K562 (cell line): ENCODE measurements around the gene RPTN. TPM values are rescaled to one million over a fixed set of nuclear protein-coding genes. Genes with fewer than 3 reads are reported as not detected.
"Not testable (repeated sequence)": the region's sequence is repeated elsewhere in the genome, so short reads cannot be mapped to it uniquely, and the experiment has no call there.

Experiments
- ATAC-seq: fragments of 200-7000 bp; cut with Tn5 transposase; 3 replicates; pipeline ENCODE4 v1.9.1; 2020; ENCODE audit warnings: moderate library complexity
- BruUV-seq: library from RNA; stranded (reverse); fragments of 400-500 nt; replicated peaks from 2 replicates; lab custom pipeline; 2021; lab: Mats Ljungman, UMichigan
- CTCF ChIA-PET: fragments of 300-600 bp; formaldehyde crosslinking; extraction: SDS; loops from one replicate; lab custom pipeline; 2021; ENCODE audit warnings: low intra/inter-chr PET ratio; lab: Yijun Ruan, JAX
- POLR2A ChIA-PET: fragments of 300-600, 350-650 bp; sonication (Branson Sonifier 250); formaldehyde crosslinking; extraction: SDS; loops from one replicate; lab custom pipeline; 2021; ENCODE audit warnings: antibody characterized with exemption, inconsistent platforms; lab: Yijun Ruan, JAX
- DNase-seq, 4 experiments: peaks; one replicate each; pipeline versions ENCODE4 v3.0.0 to v3.0.0-alpha.2; 2011 to 2018; ENCODE audit warnings: low spot score in 3 of 4, mixed read lengths in 3 of 4; ENCODE audit errors: extremely low read depth in 1 of 4
- FAIRE-seq: peaks from 2 replicates; lab custom pipeline; 2011; peaks lifted over from hg19 to GRCh38; lab: Jason Lieb, UNC
- H2AFZ ChIP-seq: 2 replicates; pipeline ENCODE4 v1.6.0; 2011; ENCODE audit warnings: low read depth, low read length, control low read depth, inconsistent platforms
- H3K27ac ChIP-seq: fragments of 200-600 bp; 3 replicates; pipeline ENCODE4 v1.8.0; 2011; ENCODE audit warnings: low read depth, mild to moderate bottlenecking, control low read depth, inconsistent platforms, low read length, moderate library complexity, mixed read lengths; ENCODE audit errors: extremely low read depth
- H3K27me3 ChIP-seq, 2 experiments: fragments of 300-600 bp in 1 of 2; 2 replicates in 1 of 2; 3 replicates in 1 of 2; pipeline versions ENCODE4 v1.6.0 to v1.8.0; 2011; ENCODE audit warnings: inconsistent platforms in 2 of 2, low read length in 2 of 2, mild to moderate bottlenecking in 1 of 2, mixed read lengths in 1 of 2, moderate library complexity in 1 of 2; ENCODE audit not compliant: control insufficient read depth in 2 of 2, insufficient read depth in 2 of 2
- H3K36me3 ChIP-seq: fragments of 300-600 bp; 3 replicates; pipeline ENCODE4 v1.8.0; 2011; ENCODE audit warnings: mild to moderate bottlenecking, low read length, inconsistent platforms; ENCODE audit not compliant: control insufficient read depth, insufficient read depth
- H3K4me1 ChIP-seq, 2 experiments: fragments of 200-600 bp in 1 of 2; replicated peaks in 1 of 2; 2 replicates in 1 of 2; 3 replicates in 1 of 2; pipeline versions ENCODE4 v1.5.1 to v1.8.0; 2011; ENCODE audit warnings: inconsistent platforms in 2 of 2, low read length in 2 of 2, mild to moderate bottlenecking in 1 of 2, mixed read lengths in 1 of 2, moderate library complexity in 1 of 2; ENCODE audit not compliant: control insufficient read depth in 2 of 2, insufficient read depth in 2 of 2
- H3K4me2 ChIP-seq: 2 replicates; pipeline ENCODE4 v1.6.1; 2011; ENCODE audit warnings: low read length, control low read depth, inconsistent platforms, mixed read lengths; ENCODE audit not compliant: insufficient read depth
- H3K4me3 ChIP-seq: fragments of 200-600 bp; sonication (generic), shearing (Covaris generic); 2 replicates; pipeline ENCODE4 v1.5.1; 2016; ENCODE audit warnings: control low read depth, inconsistent platforms
- H3K79me2 ChIP-seq: fragments of 200-600 bp; 3 replicates; pipeline ENCODE4 v1.8.0; 2011; ENCODE audit warnings: low read length, inconsistent platforms; ENCODE audit not compliant: control insufficient read depth, insufficient read depth
- H3K9ac ChIP-seq, 2 experiments: 2 replicates each; pipeline versions ENCODE4 v1.6.0 to v1.6.1; 2011; ENCODE audit warnings: low read depth in 2 of 2, low read length in 2 of 2, control low read depth in 1 of 2, inconsistent platforms in 1 of 2, mild to moderate bottlenecking in 1 of 2, mixed read lengths in 1 of 2; ENCODE audit not compliant: insufficient read depth in 1 of 2
- H3K9me1 ChIP-seq: one replicate; pipeline ENCODE4 v1.6.0; 2011; ENCODE audit warnings: inconsistent platforms, mild to moderate bottlenecking, low read length, moderate library complexity; ENCODE audit not compliant: control insufficient read depth, insufficient read depth
- H3K9me3 ChIP-seq: replicated peaks from 2 replicates; pipeline ENCODE4 v1.5.1; 2011; ENCODE audit warnings: low read depth, low read length, inconsistent platforms; ENCODE audit not compliant: control insufficient read depth, insufficient read depth
- H4K20me1 ChIP-seq: replicated peaks from 2 replicates; pipeline ENCODE4 v1.6.1; 2011; ENCODE audit warnings: low read length, inconsistent platforms, mixed read lengths; ENCODE audit not compliant: control insufficient read depth, insufficient read depth
- CTBP1 ChIP-seq: fragments of 450-650 bp; IDR thresholded peaks from 2 replicates; pipeline ENCODE4 v1.6.1; 2016; ENCODE audit warnings: borderline replicate concordance
- HDAC3 ChIP-seq: fragments of 450-650 bp; IDR thresholded peaks from 2 replicates; pipeline ENCODE4 v1.6.1; 2018; ENCODE audit warnings: borderline replicate concordance, mild to moderate bottlenecking, moderate library complexity; ENCODE audit not compliant: partially characterized antibody
- KDM4B ChIP-seq, 2 experiments: fragments of 450-650 bp in 1 of 2; sonication (generic) in 1 of 2; IDR thresholded peaks; 2 replicates each; pipeline ENCODE4 v1.6.1; 2016 to 2017; ENCODE audit warnings: borderline replicate concordance in 2 of 2, antibody characterized with exemption in 1 of 2, low read depth in 1 of 2, mild to moderate bottlenecking in 1 of 2
- KLF1 ChIP-seq: fragments of 450-650 bp; IDR thresholded peaks from 2 replicates; pipeline ENCODE4 v1.6.1; 2016; ENCODE audit warnings: missing genetic modification characterization, missing compliant biosample characterization
- MAZ ChIP-seq, 2 experiments: fragments of 450-650 bp in 1 of 2; sonication (generic) in 1 of 2; formaldehyde crosslinking; IDR thresholded peaks in 1 of 2; conservative IDR thresholded peaks in 1 of 2; 2 replicates each; pipeline versions ENCODE4 v1.4.0 to v1.5.0; 2020; ENCODE audit warnings: mild to moderate bottlenecking in 1 of 2, missing genetic modification reagents in 1 of 2
- PHTF2 ChIP-seq: fragments of 250-450 bp; sonication (Bioruptor Pico); IDR thresholded peaks from 2 replicates; pipeline ENCODE4 v1.5.0; 2021; ENCODE audit warnings: mild to moderate bottlenecking
- PURB ChIP-seq: sonication (generic); formaldehyde crosslinking; IDR thresholded peaks from 2 replicates; pipeline ENCODE4 v1.9.0; 2021; ENCODE audit warnings: low read depth, mild to moderate bottlenecking, missing genetic modification reagents
- THAP12 ChIP-seq: fragments of 250-450 bp; sonication (Bioruptor Pico); IDR thresholded peaks from 2 replicates; pipeline ENCODE4 v1.9.0; 2021; ENCODE audit warnings: mild to moderate bottlenecking, inconsistent platforms
- ZNF143 ChIP-seq: sonication (generic); formaldehyde crosslinking; IDR thresholded peaks from 2 replicates; pipeline ENCODE4 v1.9.0; 2022; ENCODE audit warnings: mild to moderate bottlenecking, missing genetic modification reagents
- ZSCAN29 ChIP-seq: fragments of 450-650 bp; IDR thresholded peaks from 2 replicates; pipeline ENCODE4 v1.6.1; 2017
- WGBS: fragments of 100-300 bp; shearing (Covaris generic); methylation state at CpG from one replicate; pipeline ENCODE4 v1.1.6; 2016; ENCODE audit warnings: low coverage, mixed read lengths; ENCODE audit not compliant: insufficient coverage; ENCODE audit errors: missing lambda C conversion rate; 5-methylcytosine and 5-hydroxymethylcytosine counted together
- in situ Hi-C: fragments of 300-500 bp; cut with MboI; formaldehyde crosslinking; loops from 4 replicates; pipeline ENCODE4 v1.15.0; 2018; ENCODE audit warnings: inconsistent platforms, mixed read lengths
- intact Hi-C: fragments of 100-400 bp; cut with micrococcal nuclease; formaldehyde crosslinking; loops from 2 replicates; pipeline ENCODE4 v1.14.2; 2022
- polyA plus RNA-seq, 8 experiments: library from polyadenylated mRNA; depleted of rRNA in 4 of 8; stranded (reverse) in 5 of 8; unstranded in 3 of 8; fragments of >200 nt; fragmentation: Nextera tagmentation in 2 of 8; fragmentation: Illumina TruSeq in 1 of 8; extraction: Ambion mirVana in 2 of 8; extraction: Trizol in 1 of 8; gene quantifications; 2 replicates each; pipeline versions ENCODE4 v1.2.1 to v1.2.3, GENCODE V29; 2011 to 2014; ENCODE audit warnings: inconsistent platforms in 1 of 8, missing spikeins in 1 of 8
- total RNA-seq, 7 experiments: library from RNA; depleted of rRNA in 6 of 7; stranded (reverse); fragments of >200 nt in 6 of 7; fragmentation: Illumina TruSeq in 2 of 7; extraction: Trizol in 2 of 7; gene quantifications; 2 replicates each; pipeline versions ENCODE4 v1.2.1 to v1.2.3, GENCODE V29; 2011 to 2021; ENCODE audit warnings: low replicate concordance in 1 of 7

RPTN gene
- total and polyA plus RNA-seq, 9 of the 15 experiments (the other 6 are each of a cell fraction or from before 2014, with no cell fraction given) = not detected

DNA sequence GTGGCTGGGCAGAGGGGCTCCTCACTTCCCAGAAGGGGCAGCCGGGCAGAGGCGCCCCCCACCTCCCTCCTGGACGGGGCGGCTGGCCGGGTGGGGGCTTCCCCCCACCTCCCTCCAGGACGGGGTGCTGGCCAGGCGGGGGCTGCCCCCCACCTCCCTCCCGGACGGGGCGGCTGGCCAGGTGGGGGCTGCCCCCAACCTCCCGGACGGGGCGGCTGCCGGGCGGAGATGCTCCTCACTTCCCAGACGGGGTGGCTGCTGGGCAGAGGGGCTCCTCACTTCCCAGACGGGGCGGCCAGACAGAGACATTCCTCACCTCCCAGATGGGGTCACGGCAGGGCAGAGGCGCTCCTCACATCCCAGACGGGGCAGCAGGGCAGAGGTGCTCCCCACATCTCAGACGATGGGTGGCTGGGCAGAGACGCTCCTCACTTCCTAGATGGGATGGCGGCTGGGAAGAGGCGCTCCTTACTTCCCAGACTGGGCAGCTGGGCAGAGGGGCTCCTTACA lies 14.3 kb downstream of the RPTN start:
- ATAC-seq, H3K9ac ChIP-seq, H2AFZ ChIP-seq, H3K36me3 ChIP-seq, BruUV-seq, POLR2A ChIA-PET, H3K9me3 ChIP-seq, H4K20me1 ChIP-seq, DNase-seq, H3K9me1 ChIP-seq, H3K4me3 ChIP-seq, CTCF ChIA-PET, H3K27ac ChIP-seq, H3K4me2 ChIP-seq, H3K4me1 ChIP-seq, in situ Hi-C loops, H3K79me2 ChIP-seq, H3K27me3 ChIP-seq, FAIRE-seq: not testable (repeated sequence)
- intact Hi-C loops = loop anchor here (5.0 kb wide), 1 partner anchor 92 kb away; no protein-coding TSS in a partner anchor
- WGBS = 3% methylated on average over 7 of the region's 25 CpGs

GRCh38 chr1:152143150-152143887 lies 15.7 kb downstream of the RPTN start:
- 0% methylated on average over 2 of the region's 2 CpGs for WGBS
- Histone ChIP-seq H3K4me1 (no peaks in the 10 kb centered on the region), H3K4me3 (no peak overlapping the region), H3K27me3 (no peaks in the 10 kb centered on the region), H4K20me1 (no peaks in the 10 kb centered on the region), H3K4me2 (no peak overlapping the region), H3K79me2 (no peaks in the 10 kb centered on the region), H3K9ac (no peak overlapping the region), H2AFZ (no peak overlapping the region), H3K9me3 (no peaks in the 10 kb centered on the region), H3K9me1 (no peaks in the 10 kb centered on the region), H3K36me3 (no peaks in the 10 kb centered on the region), H3K27ac (no peak overlapping the region)
- in situ Hi-C loops = no loop called here
- intact Hi-C loops = loop anchor here (5.0 kb wide), 1 partner anchor 91 kb away; no protein-coding TSS in a partner anchor
- ChIA-PET POLR2A (no interaction called here), CTCF (no interaction called here)
- ATAC-seq (no peak), DNase-seq (no peak), FAIRE-seq (no peak)
- BruUV-seq = no TSS peak
- TF ChIP-seq ZNF143 (no peak), MAZ (CRISPR knock-in tag; conservative IDR thresholded peaks at IDR 0.05 in 1 of 2, IDR thresholded peaks at IDR 0.05 in 1 of 2) (no peak), KLF1 (tag) (no peak), THAP12 (CRISPR knock-in tag) (no peak), HDAC3 (no peak), KDM4B (IDR thresholded peaks at IDR 0.05; ENCODE audit: borderline replicate concordance in 2 of 2, low read depth in 1 of 2) (no peak), CTBP1 (no peak), ZSCAN29 (no peak), PHTF2 (CRISPR knock-in tag) (no peak), PURB (CRISPR knock-in tag) (no peak)
